Left cardiac atrium (tissue), 4 donors: ENCODE measurements around the gene LRRC4C. TPM values are rescaled to one million over a fixed set of nuclear protein-coding genes. Genes with fewer than 3 reads are reported as not detected.
A peak's percentile ranks its signal among the peaks of the same experiment; 100 is the strongest.
"Not testable (repeated sequence)": the region's sequence is repeated elsewhere in the genome, so short reads cannot be mapped to it uniquely, and the experiment has no call there.

Experiments used
- ATAC-seq, 2 donors: fragments of 200-7000 bp; cut with Tn5 transposase; one replicate each; pipeline ENCODE4 v1.9.1; 2020; ENCODE audit warnings: mild to moderate bottlenecking in 2 of 2, moderate library complexity in 2 of 2
- DNase-seq: peaks from one replicate; pipeline ENCODE4 v3.0.0-alpha.2; 2020
- intact Hi-C, 2 donors: fragments of 100-400 bp; cut with DNase I; formaldehyde crosslinking; loops; one replicate each; pipeline versions ENCODE4 v1.14.1 to v1.15.1; 2022 to 2023
- total RNA-seq, 2 donors: library from RNA; stranded (reverse); fragmentation: NEBNext Ultra II Directional; extraction: Animal tissue kit (Norgen Biotek cat#: 25700); gene quantifications; one replicate each; pipeline ENCODE4 v1.2.1, GENCODE V29; 2021
- donor health status: DM: no; HTN: yes; CAD: no.
- donor health status: DM: no; HTN: yes; CAD: no; lungs with severe emphysema.
- donor health status: DM: yes; HTN: yes; CAD: no.
- donor health status: Dilated cardiomyopathy.

Gene LRRC4C
- total RNA-seq, 2 donors from 2014 or later, result 1.3 to 1.6 TPM

GRCh38 chr11:40255457-40255856, 1204.0 kb downstream of the LRRC4C start:
- DNase-seq, result no peak
- no peak for ATAC-seq
- intact Hi-C loops, result no loop called here

- intact Hi-C loops, result no loop called here
- ATAC-seq (no peak), DNase-seq (no peak)
Measured at GRCh38 chr11:40253166-40253565, 1206.3 kb downstream of the LRRC4C start.

DNA sequence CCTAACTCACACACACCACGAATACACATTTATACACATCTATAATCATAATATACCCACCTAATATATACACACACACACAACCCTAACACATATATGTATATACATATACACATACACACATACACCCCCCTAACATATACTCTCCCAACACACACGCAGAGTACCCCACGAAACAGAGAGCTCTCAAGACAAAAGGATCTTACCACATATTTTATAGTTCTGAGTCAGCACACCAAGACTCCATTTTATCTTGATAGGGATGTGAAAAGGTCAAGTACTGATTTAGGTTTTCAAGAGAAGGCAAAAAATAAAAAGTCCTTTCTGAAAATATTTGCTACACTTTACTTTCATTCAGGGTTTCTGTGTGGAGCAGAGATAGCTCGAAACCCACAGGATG, 1207.2 kb downstream of the LRRC4C start:
- ATAC-seq (no peak), DNase-seq (no peak)
- intact Hi-C loops, result no loop called here

GRCh38 chr11:40246983-40247382, 1212.5 kb downstream of the LRRC4C start:
- no peak for ATAC-seq
- DNase-seq, result no peak
- intact Hi-C loops, result no loop called here

DNA sequence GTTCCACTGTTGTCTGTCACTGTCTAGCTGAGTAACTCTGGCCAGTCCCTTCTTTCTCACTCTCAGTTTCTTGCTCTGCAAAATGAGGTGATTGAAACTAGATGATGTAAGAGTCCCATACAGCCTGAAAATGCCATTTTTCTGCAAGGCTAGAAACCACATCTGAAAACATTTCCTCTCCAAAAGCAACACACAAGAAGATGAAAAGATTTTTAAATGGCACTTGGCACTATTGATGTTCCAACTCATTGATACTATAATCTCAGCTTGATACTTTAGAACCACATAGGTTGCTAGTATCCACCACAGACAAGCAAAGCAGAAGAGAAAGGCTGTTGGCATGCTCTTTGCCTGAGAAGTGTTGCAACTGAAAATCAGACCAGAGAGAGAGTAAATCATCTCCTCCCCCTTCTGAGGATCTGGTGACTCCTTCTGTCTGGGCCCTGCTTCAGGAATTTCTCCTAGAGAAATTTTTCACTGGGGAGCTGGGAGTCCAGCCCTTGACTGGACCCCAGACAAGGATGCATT, 1217.9 kb downstream of the LRRC4C start:
- DNase-seq (peak; percentile 18), ATAC-seq (peak; percentile 86 to 93)
- intact Hi-C loops, result no loop called here

DNA sequence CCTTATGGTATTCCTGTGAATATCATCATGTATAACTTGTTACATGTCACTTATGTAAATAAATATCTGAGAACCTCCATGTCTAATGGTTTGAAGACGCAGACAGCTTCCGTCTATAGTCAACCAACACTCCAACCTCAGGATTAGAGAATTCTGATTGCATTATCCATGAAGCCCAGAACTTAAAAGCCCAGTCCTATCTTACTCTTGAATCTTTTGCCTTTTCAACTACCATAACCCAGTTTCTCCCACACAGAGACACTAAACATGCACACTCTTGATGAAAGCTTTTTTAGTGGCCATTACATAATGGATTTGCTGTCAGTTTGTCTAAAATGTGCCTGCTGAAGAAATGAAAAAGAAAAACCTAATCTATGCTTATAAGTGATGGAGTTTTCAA, 1219.2 kb downstream of the LRRC4C start:
- no peak for ATAC-seq
- intact Hi-C loops, result no loop called here
- no peak for DNase-seq

DNA sequence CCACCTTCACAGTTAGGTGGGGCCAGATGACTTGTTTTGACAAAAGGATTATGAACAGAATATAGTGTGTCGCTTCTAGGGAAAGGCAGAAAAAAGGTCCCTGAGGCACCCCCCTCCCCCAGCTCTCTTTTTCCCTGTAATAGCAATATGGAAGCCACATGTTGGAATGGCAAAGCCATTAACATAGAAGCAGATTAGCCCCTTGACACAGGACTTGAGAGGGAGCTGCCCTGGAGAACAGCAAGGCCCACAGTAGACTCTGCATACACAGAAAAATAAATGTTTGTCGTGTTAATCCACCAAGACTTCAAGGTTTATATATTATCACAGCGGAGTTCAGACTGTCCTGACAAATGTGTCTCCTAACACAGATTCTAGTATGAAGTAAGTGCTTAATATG, 1222.9 kb downstream of the LRRC4C start:
- DNase-seq (no peak), ATAC-seq (no peak)
- intact Hi-C loops, result no loop called here

DNA sequence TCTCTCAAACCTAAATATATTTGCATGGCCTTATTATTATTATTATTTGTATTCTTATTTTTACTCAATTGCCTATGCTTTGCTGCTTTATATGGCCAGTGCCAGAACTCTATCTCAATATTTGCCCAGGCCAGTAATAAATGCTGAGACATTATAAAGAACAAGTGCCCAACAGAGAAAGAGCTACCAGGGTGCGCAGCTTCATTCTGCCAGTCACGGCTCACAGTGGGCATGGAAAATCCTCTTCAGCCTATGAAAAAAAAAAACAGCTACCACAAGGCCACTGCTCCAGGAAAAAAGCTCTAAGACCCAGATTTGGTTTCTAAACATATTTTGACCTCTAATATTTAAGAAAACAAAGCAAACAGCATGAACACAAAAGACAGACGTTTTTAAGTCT, 1223.6 kb downstream of the LRRC4C start:
- intact Hi-C loops, result no loop called here
- DNase-seq (no peak), ATAC-seq (no peak)

DNA sequence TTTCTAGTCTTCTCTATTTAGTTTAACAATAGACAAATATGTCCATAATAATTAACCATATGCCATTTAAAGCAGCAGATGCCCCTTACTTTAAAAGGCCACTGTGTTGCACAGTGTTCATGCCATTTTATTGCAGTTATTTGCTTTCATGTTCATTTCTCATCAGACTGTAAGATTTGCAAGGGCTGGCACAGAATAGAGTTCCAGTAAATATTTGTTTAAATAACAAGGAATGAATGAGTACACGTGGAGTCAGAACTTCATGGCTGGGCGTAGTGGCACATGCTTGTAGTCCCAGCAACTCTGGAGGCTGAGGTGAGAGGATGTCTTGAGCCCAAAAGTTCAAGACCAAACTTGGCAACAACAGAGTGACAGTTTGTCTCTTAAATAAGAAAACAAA, 1228.6 kb downstream of the LRRC4C start:
- DNase-seq (no peak), ATAC-seq (no peak)
- intact Hi-C loops, result no loop called here

DNA sequence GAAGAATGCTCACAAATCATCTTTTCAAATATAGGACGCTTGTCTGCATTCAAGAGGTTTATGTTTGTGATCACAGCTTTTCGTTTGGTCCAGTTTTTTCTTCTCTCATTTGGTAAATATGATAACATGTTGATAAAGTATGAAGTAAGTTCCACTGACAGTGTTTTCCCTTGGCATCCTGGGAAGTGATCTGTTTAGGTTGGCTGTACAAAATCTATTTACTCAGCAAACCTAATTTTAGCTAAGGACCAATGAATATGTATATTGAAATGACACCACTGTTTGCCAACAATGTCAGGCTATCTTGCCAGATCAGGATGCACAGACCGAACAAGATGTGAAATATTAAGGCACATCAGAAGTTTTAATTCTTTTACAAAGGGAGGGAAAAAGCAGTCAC, 1230.8 kb downstream of the LRRC4C start:
- ATAC-seq (no peak), DNase-seq (no peak)
- intact Hi-C loops, result no loop called here

DNA sequence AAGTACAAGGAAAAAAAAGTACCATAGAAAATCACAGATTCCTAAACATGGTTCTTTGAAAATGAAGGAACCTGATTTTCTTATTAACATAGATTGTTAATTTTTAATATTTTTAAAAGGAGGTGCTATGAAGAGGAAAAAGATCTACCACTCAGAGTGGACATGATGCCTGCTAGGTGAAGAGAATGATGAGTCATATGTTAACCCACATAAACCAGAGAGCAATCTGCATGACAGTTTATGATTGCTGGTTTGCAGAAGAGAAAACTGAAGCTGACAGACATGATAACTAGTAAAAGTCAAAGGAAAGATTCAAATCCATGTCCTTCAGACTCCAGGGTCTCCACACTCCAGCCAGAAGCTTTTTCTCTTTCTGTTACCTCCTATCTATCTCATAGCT, 1231.7 kb downstream of the LRRC4C start:
- ATAC-seq (no peak), DNase-seq (no peak)
- intact Hi-C loops, result no loop called here

- DNase-seq, result no peak
- no peak for ATAC-seq
- intact Hi-C loops, result no loop called here
Measured at GRCh38 chr11:40226654-40227053, 1232.8 kb downstream of the LRRC4C start.

GRCh38 chr11:40223596-40224330, 1235.7 kb downstream of the LRRC4C start:
- ATAC-seq (no peak), DNase-seq (no peak)
- intact Hi-C loops, result no loop called here

- intact Hi-C loops, result no loop called here
- ATAC-seq, result peak in 1 of 2 donors; percentile 32
- DNase-seq, result no peak
Measured at GRCh38 chr11:40219401-40219800, 1240.1 kb downstream of the LRRC4C start.

- intact Hi-C loops, result no loop called here
- ATAC-seq (no peak), DNase-seq (no peak)
Measured at GRCh38 chr11:40215556-40215955, 1243.9 kb downstream of the LRRC4C start.

DNA sequence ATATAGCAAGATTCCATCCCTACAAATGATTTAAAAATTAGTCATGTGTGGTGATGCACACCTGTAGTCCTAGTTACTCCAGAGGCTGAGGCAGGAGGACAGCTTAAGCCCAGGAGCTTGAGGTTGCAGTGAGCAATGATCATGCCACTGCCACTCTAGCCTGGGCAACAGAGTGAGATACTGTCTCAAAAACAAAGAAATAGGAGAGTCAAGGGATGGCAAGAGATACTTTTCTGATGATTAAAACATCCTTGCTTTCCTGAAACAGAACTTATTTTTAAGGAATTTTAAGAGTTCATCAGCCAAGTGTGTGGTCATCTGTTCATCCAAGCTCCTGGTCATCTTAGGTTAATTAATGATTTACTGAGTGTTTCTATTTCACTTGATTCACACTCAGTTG, 1252.0 kb downstream of the LRRC4C start:
- ATAC-seq (no peak), DNase-seq (no peak)
- intact Hi-C loops, result no loop called here

DNA sequence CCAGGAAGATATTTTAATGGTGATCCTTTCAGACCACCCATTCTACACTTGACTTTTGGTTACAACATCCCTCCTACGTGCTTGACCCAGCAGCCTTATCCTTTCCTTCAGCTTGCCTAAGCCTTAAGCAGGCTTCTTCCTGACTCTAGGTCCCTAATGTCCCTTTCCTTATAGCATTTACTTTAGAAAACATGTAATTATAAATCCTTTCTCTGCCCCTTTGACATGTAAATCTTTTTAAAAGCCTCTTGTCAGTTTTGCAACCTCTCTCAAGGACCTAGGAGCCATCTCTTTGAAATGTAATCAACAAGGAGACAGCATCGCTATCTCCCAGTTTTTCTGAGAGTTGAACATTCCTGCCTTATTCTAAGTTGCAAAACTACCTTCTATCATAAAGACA, 1255.2 kb downstream of the LRRC4C start:
- DNase-seq, result no peak
- intact Hi-C loops, result no loop called here
- ATAC-seq, result no peak

- intact Hi-C loops, result no loop called here
- DNase-seq, result no peak
- no peak for ATAC-seq
Measured at GRCh38 chr11:40203606-40204005, 1255.8 kb downstream of the LRRC4C start.

DNA sequence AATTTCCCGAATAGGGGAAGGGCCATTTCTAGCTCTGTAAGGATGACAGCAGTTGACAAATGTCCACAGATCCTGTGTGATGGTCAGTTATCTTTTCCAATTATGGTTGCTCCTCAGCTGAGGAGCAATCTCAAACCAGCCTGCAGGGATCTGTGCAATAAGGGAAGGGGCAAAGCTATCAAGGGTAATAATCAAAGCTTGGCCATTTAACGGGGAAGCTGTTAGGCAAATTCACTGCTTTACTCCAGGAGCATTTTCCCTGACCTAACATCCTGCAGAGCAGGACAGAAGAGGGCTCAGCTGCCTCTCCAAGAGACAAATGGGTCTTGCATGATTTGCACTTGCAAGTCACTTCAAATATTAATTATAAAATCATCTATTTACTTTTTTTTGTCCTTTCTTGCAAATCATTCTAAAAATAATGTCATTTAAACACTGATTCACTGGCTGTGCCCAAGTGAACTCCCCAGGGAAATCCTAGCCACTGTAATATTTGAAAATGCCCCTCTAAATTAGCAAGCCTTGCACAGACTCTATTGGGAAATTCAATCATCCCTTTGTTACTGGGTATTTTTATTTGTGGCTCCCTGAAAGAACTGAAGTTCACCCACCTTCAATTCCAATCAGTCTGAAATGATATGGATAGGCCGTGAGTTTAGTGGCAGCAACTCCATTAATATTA, 1256.7 kb downstream of the LRRC4C start:
- ATAC-seq (no peak), DNase-seq (no peak)
- intact Hi-C loops, result no loop called here

DNA sequence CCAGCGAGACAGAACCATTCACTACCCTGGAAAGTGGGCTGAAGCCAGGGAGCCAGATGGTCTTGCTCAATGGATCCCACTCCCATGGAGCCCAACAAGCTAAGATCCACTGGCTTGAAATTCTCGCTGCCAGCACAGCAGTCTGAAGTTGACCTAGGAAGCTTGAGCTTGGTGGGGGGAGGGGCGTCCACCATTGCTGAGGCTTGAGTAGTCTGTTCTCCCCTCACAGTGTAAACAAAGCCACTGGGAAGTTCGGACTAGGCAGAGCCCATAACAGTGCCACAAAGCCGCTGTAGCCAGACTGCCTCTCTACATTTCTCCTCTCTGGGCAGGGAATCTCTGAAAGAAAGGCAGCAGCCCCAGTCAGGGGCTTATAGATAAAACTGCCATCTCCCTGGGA, 1266.9 kb downstream of the LRRC4C start:
- DNase-seq, ATAC-seq, intact Hi-C loops: not testable (repeated sequence)

DNA sequence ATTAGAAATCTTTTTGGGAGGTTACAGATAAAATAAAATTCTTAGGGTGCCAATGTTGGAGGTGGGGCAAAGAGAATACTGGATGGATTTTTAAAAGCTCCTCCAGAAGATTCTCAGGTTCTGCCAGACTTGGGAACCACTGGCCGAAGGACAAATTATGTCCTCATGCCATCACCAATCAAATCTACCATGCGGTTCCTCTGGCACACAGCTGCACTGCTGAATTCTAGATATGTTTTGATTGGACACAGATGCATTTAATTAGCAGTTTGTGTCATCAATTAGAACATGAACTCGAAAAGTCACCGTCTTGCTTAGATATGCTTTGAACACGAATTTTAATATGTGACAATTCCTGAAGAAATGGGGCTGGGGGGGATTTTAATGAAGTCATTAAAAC, 1269.2 kb downstream of the LRRC4C start:
- DNase-seq (no peak), ATAC-seq (no peak)
- intact Hi-C loops, result no loop called here
